ENCODE measurements around the gene SHH. TPM values are rescaled to one million over a fixed set of nuclear protein-coding genes. Genes with fewer than 3 reads are reported as not detected.

SHH gene
- total and polyA plus RNA-seq, 2 donors (not counting 3 experiments of a cell fraction or from before 2014, with no cell fraction given), result not detected

GRCh38 chr7:155788616-155789000 lies 23.7 kb downstream of the SHH start:
- Histone ChIP-seq H3K27ac (ENCODE audit: insufficient read depth, low read depth, low read length) (no peak overlapping the region), H3K4me2 (ENCODE audit: insufficient read depth, low read length) (no peak overlapping the region), H3K4me3 (replicated peaks in 1 of 3; ENCODE audit: insufficient read depth in 1 of 3, low read depth in 1 of 3, low read length in 3 of 3) (no peak overlapping the region), H3K4me1 (ENCODE audit: control insufficient read depth, extremely low read depth, insufficient read depth, low read length) (no peaks in the 10 kb centered on the region), H3K79me2 (ENCODE audit: control insufficient read depth, insufficient read depth, low read length) (no peaks in the 10 kb centered on the region), H2AFZ (ENCODE audit: low read depth, low read length) (no peak overlapping the region), H3K27me3 (ENCODE audit: control insufficient read depth in 2 of 2, insufficient read depth in 2 of 2, low read length in 2 of 2) (peaks cover 0 to 2% of the 10 kb centered on the region in 2 experiments), H3K36me3 (ENCODE audit: control insufficient read depth in 2 of 2, extremely low read depth in 1 of 2, insufficient read depth in 2 of 2, low read length in 2 of 2) (no peaks in the 10 kb centered on the region), H4K20me1 (replicated peaks; ENCODE audit: control insufficient read depth, extremely low read depth, insufficient read depth, low read length) (no peaks in the 10 kb centered on the region), H3K9ac (replicated peaks; ENCODE audit: extremely low read depth, insufficient read depth, low read length) (no peak overlapping the region), H3K9me3 (replicated peaks; ENCODE audit: control insufficient read depth, insufficient read depth, low read length) (no peaks in the 10 kb centered on the region), H3K9me1 (replicated peaks; ENCODE audit: control insufficient read depth, extremely low read depth, insufficient read depth, low read length) (no peaks in the 10 kb centered on the region)
- ChIA-PET CTCF (no interaction called here), POLR2A (no interaction called here)
- DNase-seq (ENCODE audit: low read depth, low spot score), result no peak
- intact Hi-C loops (cut with micrococcal nuclease) (no loop called here), dilution Hi-C loops (cut with MboI; ENCODE audit: extremely low pct_ligation_motif_present, low sequenced_read_pairs) (no loop called here)
- TF ChIP-seq MYC (IDR thresholded peaks at IDR 0.05; ENCODE audit: low read depth, low read length) (no peak), GATA2 (IDR thresholded peaks at IDR 0.05; ENCODE audit: insufficient read depth, insufficient read length, low read depth, low read length) (no peak), POLR2AphosphoS5 (IDR thresholded peaks at IDR 0.05; ENCODE audit: insufficient read depth, low read depth, low read length) (no peak), POLR2A (IDR thresholded peaks at IDR 0.05; ENCODE audit: low read depth, low read length) (no peak), JUN (IDR thresholded peaks at IDR 0.05; ENCODE audit: borderline replicate concordance, insufficient read depth, insufficient read length, low read depth) (no peak), EZH2 (IDR thresholded peaks at IDR 0.05; ENCODE audit: borderline replicate concordance, low read depth, low read length, severe bottlenecking) (no peak), FOS (IDR thresholded peaks at IDR 0.05; ENCODE audit: borderline replicate concordance, insufficient read depth, low read length) (no peak), MAX (IDR thresholded peaks at IDR 0.05; ENCODE audit: insufficient read depth, insufficient read length) (no peak)
- TF ChIP-seq, protein P1, sequence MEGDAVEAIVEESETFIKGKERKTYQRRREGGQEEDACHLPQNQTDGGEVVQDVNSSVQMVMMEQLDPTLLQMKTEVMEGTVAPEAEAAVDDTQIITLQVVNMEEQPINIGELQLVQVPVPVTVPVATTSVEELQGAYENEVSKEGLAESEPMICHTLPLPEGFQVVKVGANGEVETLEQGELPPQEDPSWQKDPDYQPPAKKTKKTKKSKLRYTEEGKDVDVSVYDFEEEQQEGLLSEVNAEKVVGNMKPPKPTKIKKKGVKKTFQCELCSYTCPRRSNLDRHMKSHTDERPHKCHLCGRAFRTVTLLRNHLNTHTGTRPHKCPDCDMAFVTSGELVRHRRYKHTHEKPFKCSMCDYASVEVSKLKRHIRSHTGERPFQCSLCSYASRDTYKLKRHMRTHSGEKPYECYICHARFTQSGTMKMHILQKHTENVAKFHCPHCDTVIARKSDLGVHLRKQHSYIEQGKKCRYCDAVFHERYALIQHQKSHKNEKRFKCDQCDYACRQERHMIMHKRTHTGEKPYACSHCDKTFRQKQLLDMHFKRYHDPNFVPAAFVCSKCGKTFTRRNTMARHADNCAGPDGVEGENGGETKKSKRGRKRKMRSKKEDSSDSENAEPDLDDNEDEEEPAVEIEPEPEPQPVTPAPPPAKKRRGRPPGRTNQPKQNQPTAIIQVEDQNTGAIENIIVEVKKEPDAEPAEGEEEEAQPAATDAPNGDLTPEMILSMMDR (IDR thresholded peaks at IDR 0.05; ENCODE audit: extremely low read depth in 1 of 2, insufficient read depth in 1 of 2, low read depth in 1 of 2, low read length in 2 of 2), result no peak
- FAIRE-seq, result no peak
- no TSS peak for BruUV-seq (replicated peaks)
